Neural crest cell (in vitro differentiated cells): ENCODE results near the gene TEX101. TPM values are rescaled to one million over a fixed set of nuclear protein-coding genes. Genes with fewer than 3 reads are reported as not detected.

ENCODE experiments used
- DNase-seq: peaks from one replicate; pipeline ENCODE4 v3.0.0; 2021; ENCODE audit warnings: low read depth, mixed read lengths, low spot score
- H3K27ac Mint-ChIP-seq: one replicate; pipeline ENCODE4 v1.8.0; 2021; ENCODE audit warnings: mild to moderate bottlenecking, mixed read lengths; ENCODE audit not compliant: unreplicated experiment
- H3K27me3 Mint-ChIP-seq: 2 replicates; pipeline ENCODE4 v1.8.0; 2021; ENCODE audit warnings: low read depth, mild to moderate bottlenecking, mixed read lengths
- H3K36me3 Mint-ChIP-seq: 2 replicates; pipeline ENCODE4 v1.8.0; 2021; ENCODE audit warnings: low read depth, mild to moderate bottlenecking, mixed read lengths
- H3K4me1 Mint-ChIP-seq: 2 replicates; pipeline ENCODE4 v1.8.0; 2021; ENCODE audit warnings: mixed read lengths
- H3K4me3 Mint-ChIP-seq: one replicate; pipeline ENCODE4 v1.8.0; 2021; ENCODE audit warnings: mild to moderate bottlenecking, mixed read lengths
- H3K9me3 Mint-ChIP-seq: 2 replicates; pipeline ENCODE4 v1.8.0; 2021; ENCODE audit warnings: mixed read lengths
- CTCF ChIP-seq: fragments of 200-600 bp; sonication (generic); conservative IDR thresholded peaks from 2 replicates; pipeline ENCODE4 v1.5.0; 2021; ENCODE audit warnings: antibody characterized with exemption, mild to moderate bottlenecking
- total RNA-seq: library from RNA; stranded (reverse); gene quantifications from 2 replicates; pipeline ENCODE4 v1.2.1, GENCODE V29; 2021

Gene TEX101
- total RNA-seq, 1 donor from 2014 or later = not detected

GRCh38 chr19:43457809-43458208 lies 43.1 kb downstream of the TEX101 start:
- H3K27me3 Mint-ChIP-seq = peaks cover 49% of the 10 kb centered on the region
- H3K4me1 Mint-ChIP-seq = no peaks in the 10 kb centered on the region
- no peak for DNase-seq
- H3K9me3 Mint-ChIP-seq = no peaks in the 10 kb centered on the region
- H3K27ac Mint-ChIP-seq = no peak overlapping the region
- no peak for TF ChIP-seq CTCF
- no peaks in the 10 kb centered on the region for H3K36me3 Mint-ChIP-seq
- H3K4me3 Mint-ChIP-seq = no peak overlapping the region

GRCh38 chr19:43460362-43461016 lies 45.8 kb downstream of the TEX101 start:
- Mint-ChIP-seq H3K27ac (no peak overlapping the region), H3K9me3 (no peaks in the 10 kb centered on the region), H3K27me3 (peaks cover 58% of the 10 kb centered on the region), H3K4me3 (peak overlapping the region; percentile 8), H3K4me1 (peaks cover 11% of the 10 kb centered on the region), H3K36me3 (no peaks in the 10 kb centered on the region)
- TF ChIP-seq CTCF = no peak
- no peak for DNase-seq

- H3K4me1 Mint-ChIP-seq = peaks cover 11% of the 10 kb centered on the region
- no peaks in the 10 kb centered on the region for H3K9me3 Mint-ChIP-seq
- H3K4me3 Mint-ChIP-seq = no peak overlapping the region
- TF ChIP-seq CTCF = no peak
- H3K27me3 Mint-ChIP-seq = peaks cover 61% of the 10 kb centered on the region
- no peak overlapping the region for H3K27ac Mint-ChIP-seq
- DNase-seq = no peak
- H3K36me3 Mint-ChIP-seq = no peaks in the 10 kb centered on the region
Observed at GRCh38 chr19:43461303-43461702, 46.6 kb downstream of the TEX101 start.

GRCh38 chr19:43462383-43462782 lies 47.7 kb downstream of the TEX101 start:
- Mint-ChIP-seq H3K4me3 (peak overlapping the region; percentile 66), H3K9me3 (no peaks in the 10 kb centered on the region), H3K27me3 (peaks cover 54% of the 10 kb centered on the region), H3K27ac (no peak overlapping the region), H3K4me1 (peaks cover 15% of the 10 kb centered on the region), H3K36me3 (no peaks in the 10 kb centered on the region)
- no peak for TF ChIP-seq CTCF
- no peak for DNase-seq

- Mint-ChIP-seq H3K27ac (no peak overlapping the region), H3K4me3 (peak overlapping the region; percentile 96), H3K27me3 (peaks cover 50% of the 10 kb centered on the region)
Observed at GRCh38 chr19:43462785-43463380, 48.2 kb downstream of the TEX101 start.

More at GRCh38 chr19:43462785-43463380, 48.2 kb downstream of the TEX101 start:
- no peak for DNase-seq
- TF ChIP-seq CTCF = no peak
- H3K4me1 Mint-ChIP-seq = peaks cover 17% of the 10 kb centered on the region
- H3K9me3 Mint-ChIP-seq = no peaks in the 10 kb centered on the region
- no peaks in the 10 kb centered on the region for H3K36me3 Mint-ChIP-seq
